HepG2 (cell line): Measurements from ENCODE around the gene ABCA4. TPM values are rescaled to one million over a fixed set of nuclear protein-coding genes. Genes with fewer than 3 reads are reported as not detected.

Experiments
- ATAC-seq: fragments of 200-7000 bp; cut with Tn5 transposase; 3 replicates; pipeline ENCODE4 v1.9.1; 2020; ENCODE audit warnings: mild to moderate bottlenecking, moderate library complexity
- BruUV-seq: library from RNA; stranded (reverse); fragments of 400-500 nt; replicated peaks from 2 replicates; lab custom pipeline; 2021; lab: Mats Ljungman, UMichigan
- CTCF ChIA-PET: fragments of 300-600 bp; formaldehyde crosslinking; extraction: SDS; loops from one replicate; lab custom pipeline; 2021; ENCODE audit warnings: low total read pairs, inconsistent platforms, low intra/inter-chr PET ratio; lab: Yijun Ruan, JAX
- POLR2A ChIA-PET: fragments of 350-600 bp; sonication (Branson Sonifier 250); formaldehyde crosslinking; loops from one replicate; lab custom pipeline; 2020; ENCODE audit warnings: antibody characterized with exemption, inconsistent platforms; lab: Yijun Ruan, JAX
- DNase-seq: peaks from one replicate; pipeline ENCODE4 v3.0.0-alpha.2; 2015; ENCODE audit warnings: low spot score
- FAIRE-seq: peaks from 3 replicates; lab custom pipeline; 2011; peaks lifted over from hg19 to GRCh38; lab: Jason Lieb, UNC
- H2AFZ ChIP-seq: one replicate; pipeline ENCODE4 v1.6.1; 2011; ENCODE audit warnings: low read length, inconsistent platforms
- H3K27ac ChIP-seq: fragments of 300-600 bp; 3 replicates; pipeline ENCODE4 v1.8.0; 2011; ENCODE audit warnings: mixed run types, mild to moderate bottlenecking, mixed read lengths, low read length, inconsistent platforms; ENCODE audit not compliant: insufficient read depth; ENCODE audit errors: extremely low read length
- H3K27me3 ChIP-seq, 2 experiments: fragments of 200-600 bp in 1 of 2; 2 replicates in 1 of 2; 3 replicates in 1 of 2; pipeline versions ENCODE4 v1.6.0 to v1.8.0; 2011; ENCODE audit warnings: low read length in 2 of 2, mild to moderate bottlenecking in 2 of 2, moderate library complexity in 2 of 2, inconsistent platforms in 1 of 2; ENCODE audit not compliant: insufficient read depth in 2 of 2, control insufficient read depth in 1 of 2
- H3K36me3 ChIP-seq, 2 experiments: fragments of 200-600 bp in 1 of 2; replicated peaks in 1 of 2; 2 replicates in 1 of 2; 3 replicates in 1 of 2; pipeline versions ENCODE4 v1.5.1 to v1.8.0; 2011; ENCODE audit warnings: low read length in 2 of 2, inconsistent platforms in 1 of 2; ENCODE audit not compliant: insufficient read depth in 2 of 2, control insufficient read depth in 1 of 2
- H3K4me1 ChIP-seq: 2 replicates; pipeline ENCODE4 v1.5.1; 2012; ENCODE audit warnings: low read length, inconsistent platforms; ENCODE audit not compliant: insufficient read depth
- H3K4me2 ChIP-seq: 2 replicates; pipeline ENCODE4 v1.6.0; 2011; ENCODE audit warnings: low read depth, low read length, inconsistent platforms
- H3K4me3 ChIP-seq, 3 experiments: fragments of 200-600 bp in 1 of 3; sonication (generic), shearing (Covaris generic) in 1 of 3; replicated peaks in 1 of 3; 2 replicates each; pipeline ENCODE4 v1.5.1; 2011 to 2016; ENCODE audit warnings: low read length in 3 of 3, inconsistent platforms in 2 of 3, low read depth in 2 of 3, mild to moderate bottlenecking in 2 of 3, control low read depth in 1 of 3, mixed read lengths in 1 of 3; ENCODE audit not compliant: insufficient read depth in 1 of 3
- H3K79me2 ChIP-seq: one replicate; pipeline ENCODE4 v1.6.1; 2011; ENCODE audit warnings: low read length, inconsistent platforms; ENCODE audit not compliant: insufficient read depth
- H3K9ac ChIP-seq: 2 replicates; pipeline ENCODE4 v1.6.0; 2011; ENCODE audit warnings: mild to moderate bottlenecking, low read depth, low read length, inconsistent platforms; ENCODE audit not compliant: insufficient read depth
- H3K9me3 ChIP-seq: 2 replicates; pipeline ENCODE4 v1.5.1; 2012; ENCODE audit warnings: mild to moderate bottlenecking, low read length
- H4K20me1 ChIP-seq: 2 replicates; pipeline ENCODE4 v1.6.0; 2011; ENCODE audit warnings: inconsistent platforms, mild to moderate bottlenecking, low read length, moderate library complexity; ENCODE audit not compliant: insufficient read depth
- AGO2 ChIP-seq: fragments of 200-400 bp; formaldehyde crosslinking; optimal IDR thresholded peaks from 2 replicates; pipeline ENCODE3; 2017; ENCODE audit warnings: mild to moderate bottlenecking, low read depth, low read length, moderate library complexity
- BRD4 ChIP-seq: sonication (generic); formaldehyde crosslinking; IDR thresholded peaks from 2 replicates; pipeline ENCODE4 v1.4.0; 2020; ENCODE audit warnings: missing genetic modification reagents
- CC2D1A ChIP-seq: sonication (generic); formaldehyde crosslinking; IDR thresholded peaks from 2 replicates; pipeline ENCODE4 v1.8.1; 2023; ENCODE audit warnings: mild to moderate bottlenecking, missing genetic modification reagents
- FOXJ3 ChIP-seq: sonication (generic); formaldehyde crosslinking; IDR thresholded peaks from 2 replicates; pipeline ENCODE4 v1.4.0; 2020; ENCODE audit warnings: missing genetic modification reagents, mild to moderate bottlenecking, borderline replicate concordance
- GATAD2A ChIP-seq: IDR thresholded peaks from 2 replicates; pipeline ENCODE4 v1.6.1; 2016
- MAFG ChIP-seq: sonication (generic); formaldehyde crosslinking; IDR thresholded peaks from 2 replicates; pipeline ENCODE4 v1.5.1; 2020; ENCODE audit warnings: mild to moderate bottlenecking, missing genetic modification reagents
- MEIS1 ChIP-seq: sonication (generic); formaldehyde crosslinking; IDR thresholded peaks from 2 replicates; pipeline ENCODE4 v1.9.0; 2021; ENCODE audit warnings: mild to moderate bottlenecking, missing genetic modification reagents, moderate library complexity, borderline replicate concordance
- SMAD1 ChIP-seq: sonication (generic); formaldehyde crosslinking; IDR thresholded peaks from 2 replicates; pipeline ENCODE4 v1.4.0; 2020; ENCODE audit warnings: missing genetic modification reagents, low read depth, mild to moderate bottlenecking, borderline replicate concordance
- ZBTB20 ChIP-seq: sonication (generic); formaldehyde crosslinking; IDR thresholded peaks from 2 replicates; pipeline ENCODE4 v1.8.1; 2023; ENCODE audit warnings: missing genetic modification reagents, low read depth, mild to moderate bottlenecking, borderline replicate concordance
- ZNF572 ChIP-seq: sonication (generic); formaldehyde crosslinking; IDR thresholded peaks from 2 replicates; pipeline ENCODE4 v1.5.1; 2020; ENCODE audit warnings: mild to moderate bottlenecking, missing genetic modification reagents
- ZNF607 ChIP-seq: sonication (generic); formaldehyde crosslinking; IDR thresholded peaks from 2 replicates; pipeline ENCODE4 v1.5.1; 2020; ENCODE audit warnings: missing genetic modification reagents, mild to moderate bottlenecking, borderline replicate concordance
- WGBS: methylation state at CpG from one replicate; pipeline ENCODE4 v1.1.6; 2017; ENCODE audit warnings: low lambda C conversion rate; 5-methylcytosine and 5-hydroxymethylcytosine counted together
- in situ Hi-C: cut with HindIII; loops from 2 replicates; pipeline ENCODE4 v1.10.0; 2017; ENCODE audit warnings: low pct_unique_long_range_greater_than_20kb; ENCODE audit not compliant: extremely low pct_ligation_motif_present
- intact Hi-C: fragments of 100-400 bp; cut with micrococcal nuclease; formaldehyde crosslinking; loops from one replicate; pipeline ENCODE4 v1.10.0; 2022; ENCODE audit not compliant: unreplicated experiment
- polyA plus RNA-seq, 8 experiments: library from polyadenylated mRNA; depleted of rRNA in 3 of 8; stranded (reverse) in 7 of 8; unstranded in 1 of 8; fragments of >200 nt; fragmentation: Illumina TruSeq in 4 of 8; extraction: Trizol in 4 of 8; gene quantifications; 2 replicates each; pipeline versions ENCODE4 v1.2.1 to v1.2.3, GENCODE V29; 2011 to 2016; ENCODE audit warnings: low read depth in 4 of 8, missing spikeins in 1 of 8, mixed read lengths in 1 of 8; ENCODE audit not compliant: insufficient read depth in 1 of 8
- total RNA-seq, 5 experiments: library from RNA; depleted of rRNA; stranded (reverse); fragments of >200 nt; fragmentation: Illumina TruSeq; extraction: Trizol; gene quantifications; 2 replicates each; pipeline ENCODE4 v1.2.3, GENCODE V29; 2016; ENCODE audit warnings: low read depth in 1 of 5
- TF ChIP-seq, protein P1 (sequence below): IDR thresholded peaks from 2 replicates; pipeline ENCODE4 v1.6.1; 2012; ENCODE audit warnings: inconsistent platforms
- TF ChIP-seq, protein P2 (sequence below): sonication (generic); formaldehyde crosslinking; IDR thresholded peaks from 2 replicates; pipeline ENCODE4 v1.4.0; 2020; ENCODE audit warnings: mild to moderate bottlenecking, low read depth, missing genetic modification reagents
- TF ChIP-seq, protein P3 (sequence below): sonication (generic); formaldehyde crosslinking; IDR thresholded peaks from 2 replicates; pipeline ENCODE4 v1.8.1; 2022; ENCODE audit warnings: low read depth, mild to moderate bottlenecking, missing genetic modification reagents
- TF ChIP-seq, protein P4 (sequence below): sonication (generic); formaldehyde crosslinking; conservative IDR thresholded peaks from 2 replicates; pipeline ENCODE4 v1.4.0; 2020; ENCODE audit warnings: missing genetic modification reagents
- TF ChIP-seq, protein P5 (sequence below): sonication (generic); formaldehyde crosslinking; IDR thresholded peaks from 2 replicates; pipeline ENCODE4 v1.8.1; 2023; ENCODE audit warnings: missing genetic modification reagents, mild to moderate bottlenecking, borderline replicate concordance
- TF ChIP-seq, protein P6 (sequence below): sonication (generic); formaldehyde crosslinking; IDR thresholded peaks from 2 replicates; pipeline ENCODE4 v1.8.0; 2023; ENCODE audit warnings: mild to moderate bottlenecking, missing genetic modification reagents

ABCA4 gene
- total and polyA plus RNA-seq, 2 of the 13 experiments (the other 11 are each of a cell fraction or from before 2014, with no cell fraction given), result 0.24 to 0.67 TPM

DNA sequence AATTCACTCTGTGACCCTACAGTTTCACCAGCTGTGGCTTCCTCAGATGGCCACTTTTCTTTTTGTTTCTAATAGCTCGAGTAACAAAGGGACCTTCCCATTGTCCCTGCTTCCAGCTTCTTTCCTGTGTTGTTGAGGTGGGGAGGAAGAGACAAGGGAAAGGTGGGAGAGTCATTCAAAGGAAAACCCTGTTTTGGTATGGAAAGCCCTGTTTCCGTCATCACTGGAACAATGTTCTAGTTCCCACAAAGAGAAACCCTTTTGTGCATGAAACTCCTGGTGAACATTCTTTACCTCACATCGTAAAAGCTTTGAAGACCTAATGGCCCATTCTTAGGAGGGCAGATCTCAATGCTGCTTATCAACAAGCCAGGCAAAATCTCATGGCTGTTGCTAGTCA is 62.2 kb downstream of the ABCA4 start (continued):
- TF ChIP-seq CC2D1A (CRISPR knock-in tag) (no peak), MAFG (CRISPR knock-in tag) (no peak)

DNA sequence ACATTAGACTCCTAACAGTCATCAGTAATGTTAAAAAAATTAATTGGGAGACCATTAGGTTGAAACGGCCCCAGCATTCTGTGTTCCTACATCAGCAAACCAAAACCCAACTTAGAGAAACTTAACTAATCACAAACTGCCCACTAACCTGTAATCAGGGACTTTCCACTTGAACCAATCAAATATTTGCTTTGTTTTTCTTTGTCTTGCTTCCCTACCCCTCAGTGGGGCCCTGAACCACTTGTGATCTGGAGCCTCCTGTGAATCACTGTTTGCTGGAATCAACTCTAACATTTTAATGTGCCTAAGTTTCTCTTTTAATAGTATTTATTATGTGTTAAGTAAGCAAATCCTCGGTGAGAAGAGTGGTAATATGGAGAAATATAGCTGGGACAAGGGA is 64.0 kb downstream of the ABCA4 start:
- Histone ChIP-seq H2AFZ (no peak overlapping the region), H3K79me2 (no peaks in the 10 kb centered on the region), H3K9ac (no peak overlapping the region), H3K4me2 (no peak overlapping the region), H3K36me3 (no peaks in the 10 kb centered on the region), H3K27ac (no peak overlapping the region), H4K20me1 (no peaks in the 10 kb centered on the region), H3K4me1 (peaks cover 55% of the 10 kb centered on the region), H3K4me3 (no peak overlapping the region), H3K9me3 (no peaks in the 10 kb centered on the region), H3K27me3 (no peaks in the 10 kb centered on the region)
- in situ Hi-C loops (no loop called here), intact Hi-C loops (no loop called here)
- ChIA-PET POLR2A (no interaction called here), CTCF (no interaction called here)
- 23% methylated on average over 2 of the region's 2 CpGs for WGBS
- ATAC-seq (no peak), DNase-seq (no peak), FAIRE-seq (no peak)
- no TSS peak for BruUV-seq
- TF ChIP-seq, protein P1, sequence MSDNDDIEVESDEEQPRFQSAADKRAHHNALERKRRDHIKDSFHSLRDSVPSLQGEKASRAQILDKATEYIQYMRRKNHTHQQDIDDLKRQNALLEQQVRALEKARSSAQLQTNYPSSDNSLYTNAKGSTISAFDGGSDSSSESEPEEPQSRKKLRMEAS, result no peak
- TF ChIP-seq GATAD2A, result no peak
- TF ChIP-seq, protein P2, sequence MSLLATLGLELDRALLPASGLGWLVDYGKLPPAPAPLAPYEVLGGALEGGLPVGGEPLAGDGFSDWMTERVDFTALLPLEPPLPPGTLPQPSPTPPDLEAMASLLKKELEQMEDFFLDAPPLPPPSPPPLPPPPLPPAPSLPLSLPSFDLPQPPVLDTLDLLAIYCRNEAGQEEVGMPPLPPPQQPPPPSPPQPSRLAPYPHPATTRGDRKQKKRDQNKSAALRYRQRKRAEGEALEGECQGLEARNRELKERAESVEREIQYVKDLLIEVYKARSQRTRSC (CRISPR knock-in tag), result no peak
- TF ChIP-seq, protein P3, sequence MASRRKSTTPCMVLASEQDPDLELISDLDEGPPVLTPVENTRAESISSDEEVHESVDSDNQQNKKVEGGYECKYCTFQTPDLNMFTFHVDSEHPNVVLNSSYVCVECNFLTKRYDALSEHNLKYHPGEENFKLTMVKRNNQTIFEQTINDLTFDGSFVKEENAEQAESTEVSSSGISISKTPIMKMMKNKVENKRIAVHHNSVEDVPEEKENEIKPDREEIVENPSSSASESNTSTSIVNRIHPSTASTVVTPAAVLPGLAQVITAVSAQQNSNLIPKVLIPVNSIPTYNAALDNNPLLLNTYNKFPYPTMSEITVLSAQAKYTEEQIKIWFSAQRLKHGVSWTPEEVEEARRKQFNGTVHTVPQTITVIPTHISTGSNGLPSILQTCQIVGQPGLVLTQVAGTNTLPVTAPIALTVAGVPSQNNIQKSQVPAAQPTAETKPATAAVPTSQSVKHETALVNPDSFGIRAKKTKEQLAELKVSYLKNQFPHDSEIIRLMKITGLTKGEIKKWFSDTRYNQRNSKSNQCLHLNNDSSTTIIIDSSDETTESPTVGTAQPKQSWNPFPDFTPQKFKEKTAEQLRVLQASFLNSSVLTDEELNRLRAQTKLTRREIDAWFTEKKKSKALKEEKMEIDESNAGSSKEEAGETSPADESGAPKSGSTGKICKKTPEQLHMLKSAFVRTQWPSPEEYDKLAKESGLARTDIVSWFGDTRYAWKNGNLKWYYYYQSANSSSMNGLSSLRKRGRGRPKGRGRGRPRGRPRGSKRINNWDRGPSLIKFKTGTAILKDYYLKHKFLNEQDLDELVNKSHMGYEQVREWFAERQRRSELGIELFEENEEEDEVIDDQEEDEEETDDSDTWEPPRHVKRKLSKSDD (CRISPR knock-in tag), result no peak
- TF ChIP-seq, protein P4, sequence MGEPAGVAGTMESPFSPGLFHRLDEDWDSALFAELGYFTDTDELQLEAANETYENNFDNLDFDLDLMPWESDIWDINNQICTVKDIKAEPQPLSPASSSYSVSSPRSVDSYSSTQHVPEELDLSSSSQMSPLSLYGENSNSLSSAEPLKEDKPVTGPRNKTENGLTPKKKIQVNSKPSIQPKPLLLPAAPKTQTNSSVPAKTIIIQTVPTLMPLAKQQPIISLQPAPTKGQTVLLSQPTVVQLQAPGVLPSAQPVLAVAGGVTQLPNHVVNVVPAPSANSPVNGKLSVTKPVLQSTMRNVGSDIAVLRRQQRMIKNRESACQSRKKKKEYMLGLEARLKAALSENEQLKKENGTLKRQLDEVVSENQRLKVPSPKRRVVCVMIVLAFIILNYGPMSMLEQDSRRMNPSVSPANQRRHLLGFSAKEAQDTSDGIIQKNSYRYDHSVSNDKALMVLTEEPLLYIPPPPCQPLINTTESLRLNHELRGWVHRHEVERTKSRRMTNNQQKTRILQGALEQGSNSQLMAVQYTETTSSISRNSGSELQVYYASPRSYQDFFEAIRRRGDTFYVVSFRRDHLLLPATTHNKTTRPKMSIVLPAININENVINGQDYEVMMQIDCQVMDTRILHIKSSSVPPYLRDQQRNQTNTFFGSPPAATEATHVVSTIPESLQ (CRISPR knock-in tag), result no peak
- TF ChIP-seq FOXJ3 (CRISPR knock-in tag), result no peak
- TF ChIP-seq ZBTB20 (CRISPR knock-in tag), result no peak
- TF ChIP-seq AGO2, result no peak
- no peak for TF ChIP-seq MEIS1 (CRISPR knock-in tag)
- TF ChIP-seq SMAD1 (CRISPR knock-in tag), result no peak
- TF ChIP-seq ZNF607 (CRISPR knock-in tag), result no peak
- TF ChIP-seq BRD4, result no peak
- TF ChIP-seq ZNF572 (CRISPR knock-in tag), result no peak
- TF ChIP-seq, protein P5, sequence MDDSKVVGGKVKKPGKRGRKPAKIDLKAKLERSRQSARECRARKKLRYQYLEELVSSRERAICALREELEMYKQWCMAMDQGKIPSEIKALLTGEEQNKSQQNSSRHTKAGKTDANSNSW (CRISPR knock-in tag), result no peak
- TF ChIP-seq, protein P6, sequence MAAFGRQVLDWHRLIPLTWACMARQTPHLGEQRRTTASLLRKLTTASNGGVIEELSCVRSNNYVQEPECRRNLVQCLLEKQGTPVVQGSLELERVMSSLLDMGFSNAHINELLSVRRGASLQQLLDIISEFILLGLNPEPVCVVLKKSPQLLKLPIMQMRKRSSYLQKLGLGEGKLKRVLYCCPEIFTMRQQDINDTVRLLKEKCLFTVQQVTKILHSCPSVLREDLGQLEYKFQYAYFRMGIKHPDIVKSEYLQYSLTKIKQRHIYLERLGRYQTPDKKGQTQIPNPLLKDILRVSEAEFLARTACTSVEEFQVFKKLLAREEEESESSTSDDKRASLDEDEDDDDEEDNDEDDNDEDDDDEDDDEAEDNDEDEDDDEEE (CRISPR knock-in tag), result no peak
